NCI-H128 (cell line): ENCODE measurements around the gene HPCAL1.
"Not testable (repeated sequence)": the region's sequence is repeated elsewhere in the genome, so short reads cannot be mapped to it uniquely, and the experiment has no call there.

Experiments used
- DNase-seq: peaks from one replicate; lab custom pipeline; 2025; ENCODE audit not compliant: unreplicated experiment; lab: John Stamatoyannopoulos, UW

HPCAL1 gene

DNA sequence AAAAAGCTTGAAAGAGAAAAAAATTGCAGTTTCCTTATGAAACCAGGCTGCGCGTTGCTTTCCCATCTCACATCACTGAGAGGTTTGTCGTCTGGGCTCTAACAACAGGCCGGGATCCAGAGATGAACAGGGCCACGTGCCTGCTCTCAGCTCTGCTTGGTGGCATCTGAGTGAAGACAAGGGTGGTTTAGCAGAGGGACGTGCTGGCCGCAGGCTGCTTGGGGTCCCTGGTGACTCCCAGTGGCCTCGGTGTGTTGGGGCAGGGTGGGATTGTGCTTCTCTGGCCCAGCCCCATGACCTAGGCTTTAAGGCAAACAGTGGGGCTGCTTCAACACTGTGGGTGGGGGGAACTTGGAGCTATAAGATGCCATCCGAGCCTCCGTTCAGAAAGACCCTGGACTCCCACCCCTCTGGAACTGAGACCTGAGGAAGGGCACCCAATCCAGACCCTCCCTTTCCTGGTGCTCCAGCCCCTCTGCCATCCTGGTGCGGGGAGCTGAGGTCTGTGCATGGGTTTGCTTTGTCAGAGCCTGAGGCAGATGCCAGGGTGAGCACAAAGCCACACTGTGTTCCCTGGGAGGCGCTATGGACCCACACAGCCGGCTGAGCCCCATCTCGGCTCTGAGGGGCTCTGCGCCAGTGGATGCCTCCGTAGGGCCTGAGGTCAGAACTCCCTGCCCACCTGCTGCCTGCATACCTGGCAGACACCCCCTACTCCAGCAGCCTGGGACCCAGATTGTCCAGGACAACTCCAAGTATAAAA lies 18.4 kb upstream of the HPCAL1 start:
- DNase-seq = no peak

DNA sequence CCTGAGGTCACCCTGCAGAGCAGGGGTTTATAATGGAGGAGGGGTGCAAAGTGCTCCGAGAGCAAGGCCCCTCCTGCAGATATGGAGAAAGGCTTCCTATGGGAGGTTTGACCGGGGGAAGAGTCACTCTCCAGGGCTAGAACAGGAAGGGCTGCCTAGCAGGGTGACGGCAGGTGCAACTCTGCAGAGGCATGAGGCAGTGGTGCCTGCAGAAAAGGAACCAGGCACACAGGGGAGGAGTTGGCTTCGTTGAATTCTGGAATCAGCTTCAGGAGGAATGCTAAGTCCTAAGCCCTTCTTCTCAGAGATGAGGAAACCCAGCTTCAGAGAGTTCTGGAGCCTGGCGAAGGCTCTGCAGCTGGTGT lies 17.5 kb upstream of the HPCAL1 start:
- no peak for DNase-seq

DNA sequence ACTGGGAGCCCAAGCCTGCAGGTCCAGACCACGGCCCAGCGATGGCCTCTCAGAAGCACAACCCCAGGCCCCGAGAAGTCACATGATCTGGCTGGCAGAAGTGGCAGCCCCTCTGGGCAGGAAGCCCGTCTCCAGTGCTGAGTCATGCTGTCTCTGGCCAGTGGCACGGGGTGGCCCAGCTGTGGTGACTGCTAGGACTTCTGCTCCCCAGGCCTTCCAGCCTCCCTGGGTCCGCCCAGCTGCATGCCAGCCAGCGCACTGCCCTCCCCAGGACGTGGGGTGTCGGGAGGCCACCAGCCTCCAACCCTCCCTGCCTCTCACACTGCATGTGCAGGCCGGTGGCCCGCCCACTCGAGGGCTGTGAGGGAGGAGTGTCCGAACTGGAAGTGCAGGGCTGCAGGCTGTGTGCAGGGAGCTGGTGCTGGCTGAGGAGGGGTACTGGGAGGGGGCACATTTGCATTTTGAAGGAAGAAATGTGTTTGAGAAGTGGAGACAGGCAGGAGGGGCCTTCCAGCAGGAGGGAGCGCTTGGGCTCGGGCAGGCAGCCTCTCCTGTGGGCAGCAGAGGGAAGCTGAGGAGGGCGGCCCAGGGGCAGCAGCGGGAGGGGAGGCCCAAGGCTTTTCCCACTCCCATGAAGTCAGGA lies 17.0 kb upstream of the HPCAL1 start:
- no peak for DNase-seq

DNA sequence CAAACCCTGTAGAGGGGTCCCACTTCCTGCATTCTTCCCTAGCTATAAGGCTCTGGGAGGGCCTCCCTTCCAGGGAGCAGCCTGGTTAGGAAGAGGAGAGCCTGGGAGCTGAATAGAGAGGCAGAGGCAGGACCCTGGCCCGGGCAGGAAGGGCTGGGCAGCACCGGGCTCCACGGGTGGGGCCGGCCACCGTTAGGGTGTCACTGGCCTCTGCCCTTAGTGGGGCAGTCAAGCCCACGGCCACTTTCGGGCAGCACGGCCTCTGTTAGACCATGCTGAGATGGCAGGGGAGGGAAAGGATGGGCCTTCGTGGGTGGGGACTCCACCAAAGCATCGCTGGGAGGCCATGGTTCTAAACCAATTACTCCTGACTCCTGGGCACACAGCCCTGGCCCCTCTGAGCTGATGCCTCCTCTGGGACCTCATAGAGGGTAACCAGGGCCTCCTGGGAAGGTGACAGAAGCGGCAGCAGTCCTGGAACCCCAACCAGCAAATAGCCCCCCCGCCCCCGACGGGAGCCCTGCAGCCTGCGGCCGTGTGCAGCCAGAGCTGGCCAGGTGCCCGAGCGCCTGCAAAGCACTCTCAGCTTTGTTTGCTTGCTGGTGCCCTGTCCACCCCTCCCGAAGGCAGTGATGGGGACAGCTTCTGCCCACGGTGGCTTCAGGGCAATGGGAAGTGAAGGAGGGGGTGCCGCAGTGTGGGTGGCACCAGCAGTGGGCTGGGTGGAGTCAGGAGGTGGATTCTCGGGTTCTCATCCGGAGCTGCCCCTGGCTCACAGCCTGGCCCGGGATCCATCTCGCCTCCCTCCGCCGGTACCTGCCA lies 16.3 kb upstream of the HPCAL1 start:
- DNase-seq = no peak

DNA sequence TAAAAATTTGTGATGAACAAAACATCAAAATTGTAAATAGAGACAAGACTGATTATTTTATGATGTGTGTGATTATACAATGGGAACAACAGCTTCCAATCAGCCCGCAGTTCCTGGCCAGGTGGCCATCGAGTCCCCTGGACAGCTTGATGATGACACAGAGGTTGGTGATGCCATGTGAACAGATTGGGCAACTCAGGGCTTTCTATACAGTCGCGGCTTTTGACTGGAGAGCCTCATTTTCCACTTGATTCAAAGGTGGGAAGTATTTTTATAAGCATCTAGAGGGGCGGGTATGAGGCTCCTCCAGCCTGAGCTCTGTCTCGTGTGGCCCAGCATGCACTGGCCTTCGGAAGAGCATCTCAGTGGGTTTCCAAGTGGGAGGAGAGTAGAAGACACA lies 14.9 kb upstream of the HPCAL1 start:
- DNase-seq = no peak

DNA sequence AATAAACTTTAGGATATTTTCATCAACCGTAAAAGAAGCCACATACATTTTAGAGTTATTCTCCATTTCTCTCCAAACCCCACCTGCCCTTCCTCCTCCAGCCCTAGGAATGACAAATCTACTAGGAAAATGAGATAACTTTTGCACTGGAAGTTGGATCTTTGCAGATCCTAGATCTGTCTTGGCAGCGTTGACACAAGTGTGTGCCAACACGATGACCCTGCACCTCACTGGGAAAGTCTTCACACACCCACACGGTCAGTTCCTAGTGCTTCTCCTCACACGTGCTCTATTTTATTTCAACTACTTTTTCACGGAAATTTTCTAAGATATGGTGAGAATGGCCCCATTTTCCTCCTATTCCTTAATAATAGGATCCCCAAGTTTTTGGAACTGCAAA lies 14.1 kb upstream of the HPCAL1 start:
- DNase-seq = no peak

DNA sequence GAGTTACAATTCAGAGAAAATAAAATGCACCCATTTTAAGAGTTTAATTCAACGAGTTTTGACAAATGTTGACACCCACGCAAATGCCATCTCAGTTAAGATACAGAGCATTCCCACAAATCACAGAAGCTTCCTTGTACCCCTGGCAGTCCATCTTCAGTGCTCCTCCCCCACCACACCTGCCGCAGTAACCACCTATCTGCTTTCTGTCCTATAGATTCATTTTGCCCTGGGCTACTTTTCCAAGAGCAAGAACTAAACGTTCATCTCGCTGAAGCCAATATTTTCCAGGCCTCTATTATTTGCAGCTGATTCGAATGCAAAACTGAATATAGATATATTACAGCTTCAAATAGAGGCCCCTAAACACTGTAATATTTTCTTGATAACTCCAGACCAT lies 13.4 kb upstream of the HPCAL1 start:
- no peak for DNase-seq

DNA sequence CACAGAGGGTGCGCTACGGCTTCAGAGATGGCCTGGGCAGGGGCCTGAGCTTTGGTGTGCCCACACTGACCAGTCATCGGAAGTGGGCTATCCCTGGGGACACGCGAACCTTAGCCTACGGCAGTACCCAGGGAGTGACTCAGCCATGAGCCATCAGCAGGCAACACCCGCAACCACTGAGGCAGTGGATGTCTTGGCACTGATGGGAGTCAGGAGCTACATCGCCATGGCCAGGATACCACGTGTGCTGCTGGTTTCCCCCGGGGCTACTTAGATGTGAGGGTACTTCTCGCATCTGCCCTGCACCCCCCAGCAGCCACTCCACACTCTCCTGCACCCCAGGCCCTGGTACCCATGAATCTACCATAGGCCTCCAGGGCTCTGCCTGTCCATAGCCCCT lies 12.8 kb upstream of the HPCAL1 start:
- no peak for DNase-seq

DNA sequence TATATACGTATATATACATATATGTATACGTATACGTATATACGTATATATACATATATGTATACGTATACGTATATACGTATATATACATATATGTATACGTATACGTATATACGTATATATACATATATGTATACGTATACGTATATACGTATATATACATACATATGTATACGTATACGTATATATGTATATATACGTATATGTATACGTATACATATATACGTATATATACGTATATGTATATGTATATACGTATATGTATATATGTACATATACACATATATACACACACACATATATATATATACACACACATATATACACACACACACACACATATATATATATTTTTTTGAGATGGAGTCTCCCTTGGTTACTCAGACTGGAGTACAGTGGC lies 11.3 kb upstream of the HPCAL1 start:
- not testable (repeated sequence) for DNase-seq

DNA sequence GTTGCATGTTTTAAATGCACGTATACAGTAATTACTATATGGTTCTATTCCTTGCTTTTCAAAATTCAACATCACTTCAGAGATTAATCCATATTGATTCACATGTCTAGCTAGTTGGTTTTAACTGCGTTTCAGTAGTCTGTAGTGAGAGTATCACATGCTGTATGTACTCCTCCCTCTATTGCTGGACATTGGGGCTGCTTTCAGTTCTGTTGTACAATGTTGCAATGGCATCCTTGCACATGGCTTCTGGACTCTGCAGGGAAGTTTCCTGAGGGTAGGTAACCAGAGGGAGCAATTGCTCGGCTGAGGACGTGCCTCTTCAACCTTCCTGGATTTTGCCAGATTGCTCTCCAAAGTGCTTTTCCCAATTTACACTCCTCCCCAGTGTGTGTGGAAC lies 10.7 kb upstream of the HPCAL1 start:
- DNase-seq = no peak

DNA sequence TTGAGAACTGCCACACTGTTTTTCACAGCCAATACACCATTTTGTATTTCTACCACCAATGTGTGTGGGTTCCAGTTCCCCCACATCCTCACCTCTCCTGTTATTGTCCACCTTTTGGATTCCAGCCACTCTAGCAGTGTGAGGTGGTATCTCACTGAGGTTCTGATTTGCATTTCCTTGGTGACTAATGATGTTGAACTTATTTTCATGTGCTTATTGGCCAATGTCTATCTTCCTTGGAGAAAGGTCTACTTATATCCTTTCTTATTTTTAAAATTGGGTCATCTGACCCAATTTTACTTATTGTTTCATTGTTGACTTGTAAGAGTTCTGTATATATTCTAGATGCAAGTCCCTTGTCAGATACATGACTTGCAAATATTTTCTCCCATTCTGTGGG lies 9.1 kb upstream of the HPCAL1 start:
- DNase-seq = no peak

DNA sequence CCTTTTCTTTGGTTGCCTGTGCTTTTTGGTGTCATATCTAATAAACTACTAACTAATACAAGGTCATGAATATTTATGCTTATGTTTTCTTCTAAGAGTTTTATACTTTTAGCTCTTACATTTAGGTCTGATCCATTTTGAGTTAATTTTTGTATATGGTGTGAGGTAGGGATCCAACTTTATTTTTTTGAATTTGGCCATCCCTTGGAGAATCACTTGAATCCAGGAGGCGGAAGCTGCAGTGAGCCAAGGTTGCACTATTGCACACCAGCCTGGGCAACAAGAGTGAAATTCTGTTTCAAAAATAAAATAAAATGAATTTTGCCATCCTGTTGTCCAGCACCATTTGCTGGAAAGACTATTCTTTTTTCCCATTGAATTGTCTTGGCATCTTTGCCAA lies 8.6 kb upstream of the HPCAL1 start:
- no peak for DNase-seq

DNA sequence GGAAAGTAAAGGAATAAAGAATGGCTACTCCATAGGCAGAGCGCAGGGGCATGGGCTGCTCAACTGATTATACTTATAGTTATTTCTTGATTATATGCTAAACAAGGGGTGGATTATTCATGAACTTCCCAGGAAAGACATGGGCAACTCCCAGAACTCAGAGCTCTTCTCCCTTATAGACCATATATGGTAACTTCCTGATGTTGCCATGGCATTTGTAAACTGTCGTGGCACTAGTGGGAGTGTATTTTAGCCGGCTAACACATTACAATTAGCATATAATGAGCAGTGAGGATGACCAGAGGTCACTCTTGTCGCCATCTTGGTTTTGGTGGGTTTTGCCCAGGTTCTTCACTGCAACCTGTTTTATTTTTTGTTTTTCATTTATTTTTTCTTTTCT lies 7.1 kb upstream of the HPCAL1 start:
- DNase-seq = not testable (repeated sequence)

DNA sequence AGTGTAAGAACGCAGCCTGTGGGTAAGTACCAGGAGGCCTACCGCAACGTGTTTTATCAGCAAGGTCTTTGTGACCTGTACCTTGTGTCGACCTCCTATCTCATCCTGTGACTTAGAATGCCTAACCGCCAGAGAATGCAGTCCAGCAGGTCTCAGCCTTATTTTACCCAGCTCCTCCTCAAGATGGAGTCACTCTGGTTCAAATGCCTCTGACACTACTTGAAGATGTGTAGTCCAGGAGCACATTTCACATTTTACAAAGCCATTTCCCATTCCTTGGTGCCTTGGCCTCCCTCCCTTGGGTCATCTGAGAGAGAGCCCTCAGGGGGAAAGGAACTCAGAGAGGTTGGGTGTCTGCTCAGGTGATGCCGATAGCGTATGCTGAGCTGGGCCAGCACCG lies 6.6 kb upstream of the HPCAL1 start:
- no peak for DNase-seq

DNA sequence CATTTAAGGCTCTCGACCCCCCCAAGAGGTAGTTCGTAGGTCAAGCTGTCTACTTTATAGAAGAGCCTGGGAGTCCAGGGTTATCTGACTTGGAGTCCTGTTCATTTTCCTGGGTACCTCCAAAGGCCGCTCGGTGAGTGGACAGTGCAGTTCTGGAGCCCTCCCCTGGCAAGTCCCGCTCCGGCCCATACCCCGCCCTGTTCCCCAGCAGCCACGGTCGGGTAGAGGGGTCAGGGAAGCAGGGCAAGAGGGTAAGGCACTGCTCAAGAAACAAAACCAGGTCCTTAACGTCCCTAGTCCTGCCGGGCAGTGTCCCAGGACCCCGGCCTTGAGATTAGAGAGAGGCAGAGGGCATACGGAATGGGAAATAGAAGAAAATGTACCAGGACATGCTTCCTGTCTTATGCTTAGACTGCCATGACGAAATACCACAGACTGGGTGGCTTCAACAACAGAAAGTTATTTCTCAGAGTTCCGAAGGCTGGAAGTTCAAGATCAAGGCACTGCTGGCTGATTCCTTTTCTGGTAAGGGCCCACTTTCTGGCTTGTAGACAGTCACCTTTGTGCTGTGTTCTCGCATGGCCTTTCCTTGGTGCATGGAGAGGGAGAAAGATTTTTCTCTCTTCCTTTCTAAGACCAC lies 5.4 kb upstream of the HPCAL1 start:
- DNase-seq = no peak

DNA sequence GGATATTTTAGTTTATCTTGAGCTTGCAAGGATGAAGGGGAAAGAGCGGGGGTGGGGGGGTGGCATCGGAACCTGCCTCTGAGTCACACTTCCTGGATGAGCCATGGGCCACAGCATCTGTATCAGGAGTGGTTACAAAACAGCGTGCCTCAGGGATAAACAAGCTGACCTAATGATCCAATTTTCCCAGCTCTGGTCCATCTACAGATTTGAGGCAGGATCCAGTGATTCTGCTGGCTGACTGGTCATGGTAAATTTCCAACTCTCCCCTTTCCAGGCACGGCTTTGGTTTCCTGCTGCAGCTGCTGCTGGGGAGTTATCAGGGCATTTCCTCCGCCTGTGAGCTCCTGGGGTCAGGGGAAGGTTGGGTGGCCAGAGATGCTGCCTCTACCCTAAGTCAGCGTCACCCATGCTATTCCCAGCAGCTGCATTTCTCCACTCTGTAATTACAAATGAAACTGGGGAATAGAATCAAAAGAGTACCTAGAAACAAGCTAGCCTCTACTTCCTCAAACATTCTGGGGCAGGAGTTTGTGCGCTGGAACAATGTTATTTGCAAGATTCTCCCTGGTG lies 4.7 kb upstream of the HPCAL1 start:
- DNase-seq = no peak

DNA sequence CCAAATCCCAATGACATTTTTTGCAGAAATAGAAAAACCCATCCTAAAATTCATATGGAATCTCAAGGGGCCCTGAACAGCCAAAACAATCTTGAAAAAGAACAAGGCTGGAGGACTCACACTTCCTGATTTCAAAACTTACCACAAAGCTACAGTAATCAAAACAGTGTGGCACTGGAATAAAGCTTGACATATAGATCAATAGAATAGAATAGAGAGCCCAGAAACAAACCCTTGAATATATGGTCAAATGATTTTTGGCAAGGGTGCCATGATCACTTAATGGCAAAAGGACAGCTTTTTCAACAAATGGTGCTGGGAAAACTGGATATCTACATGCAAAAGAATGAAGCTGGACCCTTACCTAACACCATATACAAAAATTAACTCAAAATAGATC lies 3.9 kb upstream of the HPCAL1 start:
- DNase-seq = not testable (repeated sequence)

DNA sequence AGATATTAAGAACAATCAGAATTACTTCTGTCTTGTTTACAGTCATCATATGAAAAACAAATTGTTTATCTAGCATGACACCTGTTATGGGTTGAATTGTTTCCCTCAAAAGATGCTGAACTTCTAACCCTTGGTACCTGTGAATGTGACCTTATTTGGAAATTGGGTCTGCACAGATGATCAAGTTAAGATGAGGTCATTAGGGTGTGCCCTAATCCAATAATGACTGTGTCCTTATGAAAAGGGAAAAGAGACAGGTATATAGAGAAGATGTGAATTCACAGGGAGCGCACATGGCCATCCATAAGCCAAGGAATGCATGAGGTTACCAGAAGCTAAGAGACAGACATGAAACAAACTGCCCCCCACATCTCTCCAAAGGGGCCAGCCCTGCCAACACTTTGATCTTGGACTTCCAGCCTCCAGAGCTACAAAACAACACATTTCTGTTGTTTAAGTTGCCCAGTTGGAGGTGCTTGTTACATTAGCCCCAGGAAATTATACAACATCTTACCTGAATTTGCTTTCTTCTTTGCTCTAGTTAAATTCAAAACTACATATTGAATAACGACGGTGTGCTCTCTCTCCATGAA lies 2.3 kb upstream of the HPCAL1 start:
- DNase-seq = no peak

DNA sequence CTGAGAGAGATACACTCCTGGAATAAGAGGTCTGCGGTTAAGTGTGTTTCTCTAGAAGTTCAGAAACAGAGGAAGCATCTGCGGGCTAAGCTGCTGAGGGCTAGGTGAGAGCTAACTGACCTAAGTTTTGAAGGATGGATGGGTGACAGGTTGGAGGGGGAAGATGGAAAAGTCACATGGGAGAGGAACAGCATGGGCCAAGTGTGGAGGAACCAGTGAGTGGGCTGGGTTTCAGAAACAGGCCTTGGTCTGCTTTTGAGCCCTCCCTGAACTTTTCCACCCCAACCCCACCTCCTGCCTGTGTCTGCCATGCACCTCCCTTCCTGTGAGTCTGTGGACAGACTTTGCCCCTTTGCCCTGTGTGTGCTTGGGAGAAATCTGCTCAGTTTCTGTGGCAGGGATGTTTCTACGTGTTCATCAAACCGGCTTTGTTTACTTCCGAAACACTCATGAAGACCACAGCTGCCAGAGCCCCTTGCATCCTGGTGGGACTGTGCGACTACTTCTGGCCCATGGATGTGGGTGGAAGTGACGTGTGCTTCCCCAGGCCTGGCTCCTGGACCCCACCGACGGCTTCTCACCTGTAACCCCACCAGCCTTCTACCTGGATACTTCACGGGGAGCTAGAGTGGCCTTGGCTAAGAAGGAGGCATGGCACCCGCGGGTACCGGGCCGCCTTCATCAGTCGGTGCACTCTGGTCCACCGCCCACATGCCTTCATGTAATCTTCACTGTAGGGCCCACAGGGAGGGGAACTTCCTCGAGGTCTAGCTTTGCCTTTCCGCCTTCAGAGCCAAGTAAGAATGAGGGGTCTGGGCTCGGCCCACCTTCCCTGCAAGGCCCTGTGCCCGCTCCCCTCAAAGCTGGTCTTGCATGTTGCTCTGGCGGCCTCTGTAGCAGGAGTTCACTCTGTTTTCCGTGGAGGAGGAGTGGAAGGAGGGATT lies 1.4 kb upstream of the HPCAL1 start:
- no peak for DNase-seq

DNA sequence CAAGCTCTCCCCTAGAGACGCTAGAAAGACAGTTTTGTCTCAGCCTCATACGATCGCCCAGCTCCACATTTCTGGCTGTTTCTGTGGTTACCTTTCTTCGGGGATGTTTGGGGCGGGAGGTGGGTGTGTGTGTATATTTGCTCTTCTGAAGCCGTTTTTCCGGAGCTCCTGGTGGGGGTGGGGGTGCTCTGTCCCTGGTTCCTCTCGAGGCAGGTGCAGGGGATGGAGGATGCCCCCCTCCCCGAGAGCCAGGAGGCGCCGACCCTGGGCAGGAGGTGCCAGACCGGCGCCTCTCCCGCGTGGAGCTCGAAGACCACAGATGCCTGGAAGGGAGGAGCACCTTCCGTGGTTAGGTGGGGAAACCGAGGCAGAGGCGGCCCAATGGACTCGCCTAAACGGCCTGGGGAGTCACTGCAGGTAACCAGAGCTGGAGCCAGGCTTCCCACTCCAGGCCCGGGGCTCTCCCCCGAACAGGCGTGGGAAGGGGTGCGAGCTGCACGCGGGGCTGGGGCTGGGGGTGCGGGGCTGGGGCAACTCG lies 694 bp upstream of the HPCAL1 start:
- DNase-seq = no peak
